Testis (tissue), 3 donors: ENCODE measurements around the gene CA6. TPM values are rescaled to one million over a fixed set of nuclear protein-coding genes. Genes with fewer than 3 reads are reported as not detected.
"Not testable (repeated sequence)": the region's sequence is repeated elsewhere in the genome, so short reads cannot be mapped to it uniquely, and the experiment has no call there.

Experiments used
- DNase-seq: peaks from one replicate; pipeline ENCODE4 v3.0.0-alpha.2; 2019
- H3K27ac ChIP-seq, 2 donors: fragments of 200-600 bp; sonication (generic); one replicate each; pipeline ENCODE4 v1.5.1; 2019
- H3K27me3 ChIP-seq: fragments of 200-600 bp; sonication (generic); one replicate; pipeline ENCODE4 v1.5.1; 2019
- H3K36me3 ChIP-seq: fragments of 200-600 bp; sonication (generic); one replicate; pipeline ENCODE4 v1.5.1; 2017; ENCODE audit warnings: low read depth; ENCODE audit errors: missing control alignments
- H3K4me1 ChIP-seq: fragments of 200-600 bp; sonication (generic); one replicate; pipeline ENCODE4 v1.5.1; 2019
- H3K4me3 ChIP-seq, 2 donors: fragments of 200-600 bp; sonication (generic); one replicate each; pipeline ENCODE4 v1.5.1; 2017 to 2019
- H3K9me3 ChIP-seq: fragments of 200-600 bp; sonication (generic); one replicate; pipeline ENCODE4 v1.5.1; 2017
- POLR2A ChIP-seq: fragments of 450-650 bp; IDR thresholded peaks from one replicate; pipeline ENCODE4 v1.6.1; 2017; ENCODE audit warnings: antibody characterized with exemption, mild to moderate bottlenecking, moderate library complexity
- WGBS, 2 donors: methylation state at CpG; one replicate each; pipeline ENCODE4 v1.1.5; 2018; 5-methylcytosine and 5-hydroxymethylcytosine counted together
- intact Hi-C: fragments of 100-400 bp; cut with DNase I; formaldehyde crosslinking; loops from one replicate; pipeline ENCODE4 v1.15.1; 2023; ENCODE audit warnings: low total_unique reads
- polyA plus RNA-seq: library from polyadenylated mRNA; stranded (reverse); fragments of 350-450 nt; fragmentation: Illumina TruSeq; extraction: RNeasy Lipid Tissue Mini Kit (QIAGEN cat#74804); gene quantifications from one replicate; pipeline ENCODE4 v1.2.3, GENCODE V29; 2014; ENCODE audit warnings: low read depth, low replicate concordance; ENCODE audit not compliant: insufficient read depth
- total RNA-seq, 2 donors: library from RNA; depleted of rRNA; stranded (reverse); fragments of >200 nt; gene quantifications; one replicate each; pipeline ENCODE4 v1.2.3, GENCODE V29; 2016
- TF ChIP-seq, protein P1 (sequence below), 3 experiments: fragments of 450-650 bp in 2 of 3; fragments of 200-600 bp in 1 of 3; sonication (generic) in 1 of 3; IDR thresholded peaks; one replicate each; pipeline ENCODE4 v1.5.1; 2016 to 2019; ENCODE audit warnings: antibody characterized with exemption in 3 of 3, mild to moderate bottlenecking in 2 of 3, moderate library complexity in 1 of 3

The CA6 gene
- total and polyA plus RNA-seq, 3 donors from 2014 or later = 0.68 TPM; not detected in 2

DNA sequence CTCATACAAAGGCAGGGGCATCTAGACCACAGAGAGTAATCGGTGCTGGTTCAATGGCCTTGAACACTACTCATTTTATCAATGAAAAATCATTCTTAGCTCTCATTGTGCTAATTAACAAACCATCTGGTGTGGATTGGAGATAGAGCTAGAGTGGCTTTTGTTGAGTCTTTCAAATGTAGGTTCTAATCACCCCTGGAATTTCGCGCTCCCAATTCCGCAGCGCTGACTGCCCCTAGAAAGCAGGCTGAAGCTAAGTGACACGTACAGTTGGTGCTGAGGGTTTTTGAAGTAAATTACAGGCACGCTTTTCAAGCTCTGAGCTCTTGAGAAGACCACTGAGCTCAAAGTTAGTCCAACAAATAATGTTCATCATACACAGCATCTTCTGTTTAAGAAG lies 31.2 kb upstream of the CA6 start:
- H3K27me3 ChIP-seq = no peaks in the 10 kb centered on the region
- no peaks in the 10 kb centered on the region for H3K36me3 ChIP-seq
- no peaks in the 10 kb centered on the region for H3K9me3 ChIP-seq
- no peak overlapping the region for H3K27ac ChIP-seq
- intact Hi-C loops = no loop called here
- H3K4me1 ChIP-seq = no peaks in the 10 kb centered on the region
- WGBS, 2 donors = 89 to 92% methylated on average over 7 of the region's 7 CpGs
- no peak overlapping the region for H3K4me3 ChIP-seq
- no peak for TF ChIP-seq POLR2A
- no peak for DNase-seq

DNA sequence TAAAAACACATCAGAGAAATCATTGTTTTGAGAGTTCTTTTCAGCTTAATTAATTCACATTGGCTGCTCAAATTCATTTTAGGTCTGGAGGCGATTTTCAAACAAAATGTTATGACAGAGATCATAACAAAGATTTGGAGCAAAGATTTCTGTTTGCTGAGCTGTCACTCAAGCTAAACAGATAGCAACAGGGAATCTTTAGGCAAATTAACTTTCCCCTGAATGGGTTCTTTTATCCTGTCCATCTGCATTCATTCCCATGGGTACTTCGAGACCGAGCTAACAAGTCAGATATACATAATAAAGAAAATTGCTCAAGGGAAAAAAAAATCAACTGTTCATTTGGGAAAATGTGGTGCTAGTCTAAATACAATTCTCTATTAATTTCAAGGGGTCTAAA lies 30.2 kb upstream of the CA6 start:
- Histone ChIP-seq H3K36me3 (no peaks in the 10 kb centered on the region), H3K27ac (no peak overlapping the region), H3K4me1 (no peaks in the 10 kb centered on the region), H3K4me3 (no peak overlapping the region), H3K27me3 (no peaks in the 10 kb centered on the region), H3K9me3 (no peaks in the 10 kb centered on the region)
- no peak for DNase-seq
- TF ChIP-seq, protein P1, sequence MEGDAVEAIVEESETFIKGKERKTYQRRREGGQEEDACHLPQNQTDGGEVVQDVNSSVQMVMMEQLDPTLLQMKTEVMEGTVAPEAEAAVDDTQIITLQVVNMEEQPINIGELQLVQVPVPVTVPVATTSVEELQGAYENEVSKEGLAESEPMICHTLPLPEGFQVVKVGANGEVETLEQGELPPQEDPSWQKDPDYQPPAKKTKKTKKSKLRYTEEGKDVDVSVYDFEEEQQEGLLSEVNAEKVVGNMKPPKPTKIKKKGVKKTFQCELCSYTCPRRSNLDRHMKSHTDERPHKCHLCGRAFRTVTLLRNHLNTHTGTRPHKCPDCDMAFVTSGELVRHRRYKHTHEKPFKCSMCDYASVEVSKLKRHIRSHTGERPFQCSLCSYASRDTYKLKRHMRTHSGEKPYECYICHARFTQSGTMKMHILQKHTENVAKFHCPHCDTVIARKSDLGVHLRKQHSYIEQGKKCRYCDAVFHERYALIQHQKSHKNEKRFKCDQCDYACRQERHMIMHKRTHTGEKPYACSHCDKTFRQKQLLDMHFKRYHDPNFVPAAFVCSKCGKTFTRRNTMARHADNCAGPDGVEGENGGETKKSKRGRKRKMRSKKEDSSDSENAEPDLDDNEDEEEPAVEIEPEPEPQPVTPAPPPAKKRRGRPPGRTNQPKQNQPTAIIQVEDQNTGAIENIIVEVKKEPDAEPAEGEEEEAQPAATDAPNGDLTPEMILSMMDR (IDR thresholded peaks at IDR 0.05) = no peak
- TF ChIP-seq POLR2A = no peak
- intact Hi-C loops = no loop called here
- 80 to 85% methylated on average over 3 of the region's 3 CpGs for WGBS, 2 donors

DNA sequence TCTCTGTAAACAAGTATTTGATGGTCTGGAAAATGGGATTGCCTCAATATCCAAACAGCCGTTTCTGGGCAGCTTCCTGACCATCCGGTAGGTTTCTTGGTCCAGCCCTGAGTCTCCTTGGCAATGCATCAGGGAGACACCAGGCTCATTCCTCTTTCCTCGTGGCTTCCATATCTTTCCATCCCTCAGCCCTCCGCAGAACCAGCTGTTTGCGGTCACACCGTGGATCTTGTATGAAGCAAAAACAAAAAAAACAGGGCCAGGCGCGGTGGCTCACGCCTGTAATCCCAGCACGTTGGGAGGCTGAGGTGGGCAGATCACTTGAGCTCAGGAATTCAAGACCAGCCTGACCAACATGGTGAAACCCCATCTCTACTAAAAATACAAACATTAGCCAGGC lies 28.1 kb upstream of the CA6 start:
- H3K27ac ChIP-seq, H3K9me3 ChIP-seq, H3K4me1 ChIP-seq, DNase-seq, H3K4me3 ChIP-seq, H3K27me3 ChIP-seq, H3K36me3 ChIP-seq: not testable (repeated sequence)
- WGBS, 2 donors = 77% methylated on average over 10 of the region's 10 CpGs
- intact Hi-C loops = loop anchor here (2.0 kb wide), 1 partner anchor 69 kb away; no protein-coding TSS in a partner anchor

DNA sequence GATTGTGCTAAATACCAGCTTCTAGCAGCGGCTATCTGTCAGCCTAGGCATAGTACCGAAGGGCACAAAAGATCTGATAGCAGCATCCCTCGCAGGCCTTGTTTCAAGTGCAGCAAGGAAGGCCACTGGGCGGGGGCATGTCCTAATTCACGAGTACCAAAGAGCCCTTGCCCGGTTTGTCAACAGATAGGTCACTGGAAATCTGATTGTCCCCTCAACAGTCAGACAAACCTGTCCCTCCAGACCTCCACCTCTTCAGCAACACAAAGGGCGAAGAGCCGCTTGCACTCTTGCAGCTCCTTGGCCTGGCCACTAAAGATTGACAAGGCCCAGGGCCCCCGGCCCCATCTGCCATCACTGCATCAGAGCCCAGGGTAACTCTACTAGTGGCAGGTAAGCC lies 22.7 kb upstream of the CA6 start:
- Histone ChIP-seq H3K4me3 (no peak overlapping the region), H3K4me1 (no peaks in the 10 kb centered on the region), H3K9me3 (no peaks in the 10 kb centered on the region), H3K27me3 (no peaks in the 10 kb centered on the region), H3K27ac (no peak overlapping the region), H3K36me3 (no peaks in the 10 kb centered on the region)
- WGBS, 2 donors = 92 to 98% methylated on average over 9 of the region's 9 CpGs
- intact Hi-C loops = no loop called here
- no peak for DNase-seq
- TF ChIP-seq, protein P1 (IDR thresholded peaks at IDR 0.05) = no peak

DNA sequence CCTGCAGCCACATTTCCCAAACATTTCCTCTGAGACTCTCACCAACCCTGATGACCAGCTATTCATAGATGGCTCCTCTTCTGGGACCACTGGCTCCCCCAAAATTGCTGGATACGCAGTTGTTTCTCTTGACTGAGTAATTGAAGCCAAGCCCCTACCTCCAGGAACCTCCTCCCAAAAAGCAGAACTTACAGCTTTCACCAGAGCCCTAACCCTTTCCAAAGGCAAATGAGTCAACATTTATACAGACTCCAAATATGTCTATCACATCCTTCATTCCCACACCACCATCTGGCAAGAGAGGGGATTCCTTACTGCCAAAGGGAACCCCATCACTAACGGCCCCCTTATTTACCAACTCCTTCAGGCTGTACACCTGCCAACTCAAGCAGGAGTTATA lies 20.3 kb upstream of the CA6 start:
- H3K9me3 ChIP-seq = no peaks in the 10 kb centered on the region
- WGBS, 2 donors = 56 to 69% methylated on average over 2 of the region's 2 CpGs
- no peak overlapping the region for H3K27ac ChIP-seq
- no peaks in the 10 kb centered on the region for H3K4me1 ChIP-seq
- no peaks in the 10 kb centered on the region for H3K27me3 ChIP-seq
- DNase-seq = no peak
- intact Hi-C loops = no loop called here
- no peak overlapping the region for H3K4me3 ChIP-seq
- TF ChIP-seq POLR2A = no peak
- TF ChIP-seq, protein P1 (IDR thresholded peaks at IDR 0.05) = no peak
- H3K36me3 ChIP-seq = no peaks in the 10 kb centered on the region

DNA sequence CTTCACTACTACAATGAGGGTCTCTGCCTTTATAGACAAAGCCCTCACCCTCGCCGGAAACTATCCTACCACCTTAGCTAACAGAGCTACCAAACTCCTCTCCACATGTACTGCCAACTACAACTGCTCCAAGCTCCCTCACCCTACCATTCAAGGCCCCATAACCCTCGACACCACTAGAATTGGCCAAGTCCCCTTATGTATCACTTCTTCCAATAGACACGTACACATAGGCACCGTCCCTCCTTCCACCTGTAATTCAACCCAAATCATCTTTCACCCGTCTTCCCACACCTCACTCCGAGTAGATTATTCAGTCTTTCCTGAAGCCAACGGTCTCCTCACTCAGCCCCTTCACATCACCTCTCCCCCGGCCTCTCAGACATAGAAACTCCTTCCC lies 19.7 kb upstream of the CA6 start:
- intact Hi-C loops = no loop called here
- no peaks in the 10 kb centered on the region for H3K27me3 ChIP-seq
- WGBS, 2 donors = 95 to 97% methylated on average over 9 of the region's 9 CpGs
- TF ChIP-seq, protein P1 (IDR thresholded peaks at IDR 0.05) = no peak
- TF ChIP-seq POLR2A = no peak
- DNase-seq = no peak
- no peak overlapping the region for H3K27ac ChIP-seq
- H3K4me1 ChIP-seq = no peaks in the 10 kb centered on the region
- no peaks in the 10 kb centered on the region for H3K9me3 ChIP-seq
- H3K4me3 ChIP-seq = no peak overlapping the region
- H3K36me3 ChIP-seq = no peaks in the 10 kb centered on the region
